Hippocampal formation (tissue), 2 donors: ENCODE data around the gene MTMR4.
"Not testable (repeated sequence)": the region's sequence is repeated elsewhere in the genome, so short reads cannot be mapped to it uniquely, and the experiment has no call there.

ENCODE experiments used
- DNase-seq, 2 donors: peaks; one replicate each; lab custom pipeline; 2025; lab: John Stamatoyannopoulos, UW

MTMR4 gene

DNA sequence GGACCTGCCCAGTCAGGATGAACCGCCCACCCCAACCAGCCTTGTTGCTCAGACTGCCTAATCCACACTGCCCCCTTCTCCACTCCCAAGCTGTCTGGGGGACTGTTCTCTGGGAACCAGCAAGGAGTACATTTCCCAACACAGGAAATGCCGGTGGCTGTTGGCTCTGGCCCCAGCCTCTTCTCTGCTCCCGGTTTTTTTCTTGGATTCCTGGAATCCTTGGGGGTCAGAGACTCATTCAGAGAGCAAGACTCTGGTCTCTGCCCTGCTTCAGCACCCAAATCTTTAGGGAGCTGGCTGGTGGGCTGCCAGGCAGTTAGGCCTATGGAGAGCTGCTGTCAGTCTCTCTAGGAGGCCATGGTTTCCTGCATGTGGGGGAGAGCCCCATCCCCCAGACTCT lies 10.8 kb upstream of the MTMR4 start:
- DNase-seq: no peak

DNA sequence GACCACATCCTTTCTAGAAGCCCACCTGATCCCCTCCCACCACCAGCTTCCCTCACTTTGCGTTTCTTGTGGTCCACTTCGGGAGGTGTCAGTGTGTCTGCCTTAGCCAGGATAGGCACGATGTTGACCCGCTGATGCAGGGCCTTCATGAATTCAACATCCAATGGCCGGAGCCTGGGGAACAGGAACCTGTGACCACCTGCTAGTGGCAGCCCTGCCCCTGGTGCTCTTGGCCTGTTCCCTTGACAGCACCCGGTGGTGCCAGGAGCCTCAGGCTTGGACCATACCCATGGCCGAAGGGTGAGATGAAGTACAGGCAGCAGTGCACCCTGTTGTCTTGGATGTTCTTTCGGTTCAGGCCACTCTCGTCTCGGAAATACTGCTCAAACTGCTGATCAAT lies 7.2 kb upstream of the MTMR4 start:
- DNase-seq: no peak

DNA sequence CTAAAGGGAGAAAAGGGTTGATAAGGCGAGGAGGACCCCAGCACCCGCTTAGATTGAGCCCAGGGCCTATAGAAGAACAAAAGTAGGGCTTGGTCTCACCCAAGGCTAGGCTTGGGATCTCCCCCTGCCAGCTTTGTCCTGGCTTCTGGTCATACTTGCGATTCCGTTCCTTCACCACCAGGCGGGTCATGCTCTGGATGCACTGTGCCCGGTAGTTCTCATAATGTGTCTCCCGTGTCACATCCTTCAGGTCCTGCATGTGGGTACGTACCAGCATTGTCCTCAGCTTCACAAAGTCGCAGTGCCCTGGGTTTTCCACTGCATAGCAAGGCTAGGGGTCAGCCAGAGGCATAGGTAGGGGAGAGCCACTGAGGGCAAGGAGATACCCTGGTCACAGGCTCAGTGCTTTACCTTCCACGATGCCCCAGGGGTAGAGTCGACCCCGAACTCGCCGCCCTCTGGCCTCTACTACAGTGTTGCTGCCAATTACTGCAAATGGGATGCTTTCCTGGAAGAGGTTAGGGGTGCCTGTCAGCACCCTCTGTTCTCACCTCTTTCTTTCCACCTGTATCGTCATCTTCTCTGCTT lies 6.5 kb upstream of the MTMR4 start:
- no peak for DNase-seq

DNA sequence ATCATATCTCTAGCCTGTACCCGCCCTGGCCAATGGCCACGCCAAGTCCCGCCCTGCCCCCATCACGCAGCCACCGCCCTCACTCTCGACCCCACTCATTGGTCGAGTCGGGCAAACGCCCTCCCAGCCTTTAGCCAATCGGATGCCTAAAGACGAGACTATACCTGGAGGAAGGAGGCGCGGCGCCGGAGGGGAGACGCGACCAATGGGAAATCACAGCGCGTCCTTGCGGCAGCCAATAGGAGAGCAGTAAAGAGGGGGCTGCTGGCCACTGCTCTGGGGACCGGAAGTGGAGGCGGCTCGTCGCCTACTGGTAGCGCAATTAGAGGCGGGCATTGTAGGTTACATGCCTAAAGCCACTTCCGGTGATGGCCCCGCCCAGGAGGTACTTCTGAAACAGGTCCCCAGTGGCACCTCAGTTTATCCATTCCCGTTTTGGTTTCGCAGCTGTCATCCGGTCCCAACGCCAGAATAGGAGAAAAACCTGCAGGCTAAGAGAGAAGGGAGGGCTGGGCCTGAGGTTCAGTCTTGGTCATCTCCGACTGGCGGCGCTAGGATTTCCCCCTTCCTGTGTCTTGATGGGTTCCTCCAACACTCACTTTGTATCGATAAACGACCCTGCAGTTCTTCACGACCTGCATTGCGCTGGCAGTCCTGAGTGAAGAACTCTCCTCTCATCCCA lies 3.6 kb upstream of the MTMR4 start:
- DNase-seq: peak; percentile 100

DNA sequence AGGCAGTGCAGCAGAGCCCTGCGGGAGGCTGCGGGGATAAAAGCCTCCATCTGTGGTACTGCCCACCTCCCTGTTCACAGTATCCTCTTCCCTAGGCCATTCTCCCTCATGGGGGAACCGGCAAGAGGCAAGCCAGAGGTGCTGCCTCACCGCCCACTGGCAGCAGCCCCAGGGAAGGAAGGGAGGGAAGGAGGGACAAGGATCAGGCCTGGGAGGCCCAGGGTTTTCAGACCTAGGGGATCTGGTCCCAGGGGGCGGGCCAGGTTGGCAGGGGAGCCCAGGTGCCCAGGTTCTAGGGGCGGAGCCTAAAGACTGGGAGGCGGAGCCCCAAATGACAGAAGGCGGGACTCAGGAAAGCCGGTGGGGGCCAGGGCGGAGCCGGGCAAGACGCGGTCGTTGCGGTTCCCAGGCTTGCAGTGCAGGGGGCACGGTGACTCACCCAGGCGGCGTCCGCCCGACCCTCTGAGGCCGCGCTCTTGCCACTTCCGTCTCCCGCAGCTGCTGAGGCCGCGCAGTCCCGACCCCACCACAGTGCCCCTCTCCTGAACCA lies 3.0 kb upstream of the MTMR4 start:
- no peak for DNase-seq

DNA sequence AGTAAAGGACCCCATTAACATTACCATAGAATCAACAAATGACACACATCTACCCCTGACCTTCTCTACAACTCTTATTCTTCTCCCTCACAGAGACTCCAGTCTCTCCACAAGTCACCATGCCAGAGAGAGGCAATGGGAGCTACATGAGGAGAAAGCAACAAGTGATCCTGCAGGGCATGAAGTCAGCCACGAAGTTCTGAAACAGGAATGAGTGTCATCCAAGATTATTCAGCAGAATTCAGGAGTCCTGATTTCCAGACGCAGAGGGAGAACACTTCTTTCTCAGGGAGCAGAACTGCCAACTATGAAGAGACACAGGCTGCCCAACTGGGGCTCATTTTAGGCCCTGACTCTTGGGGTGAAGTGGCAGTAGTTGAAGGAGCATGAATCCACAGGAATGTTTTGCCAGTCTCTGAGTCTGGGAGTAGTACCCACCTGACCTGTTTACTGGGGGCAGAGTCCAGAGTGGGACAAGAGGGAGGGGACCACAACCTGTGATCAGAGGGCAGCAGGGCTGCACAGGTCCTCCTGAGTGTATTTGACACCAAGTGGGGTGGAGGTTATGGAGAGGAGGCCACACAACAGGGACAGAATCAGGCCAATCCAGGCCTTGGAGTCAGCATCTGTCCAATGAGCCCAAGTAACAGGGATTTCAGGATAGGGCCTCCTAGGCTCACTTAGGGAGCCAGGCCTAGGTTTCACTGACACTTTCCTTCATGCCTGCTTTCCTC lies 2.4 kb upstream of the MTMR4 start:
- no peak for DNase-seq

DNA sequence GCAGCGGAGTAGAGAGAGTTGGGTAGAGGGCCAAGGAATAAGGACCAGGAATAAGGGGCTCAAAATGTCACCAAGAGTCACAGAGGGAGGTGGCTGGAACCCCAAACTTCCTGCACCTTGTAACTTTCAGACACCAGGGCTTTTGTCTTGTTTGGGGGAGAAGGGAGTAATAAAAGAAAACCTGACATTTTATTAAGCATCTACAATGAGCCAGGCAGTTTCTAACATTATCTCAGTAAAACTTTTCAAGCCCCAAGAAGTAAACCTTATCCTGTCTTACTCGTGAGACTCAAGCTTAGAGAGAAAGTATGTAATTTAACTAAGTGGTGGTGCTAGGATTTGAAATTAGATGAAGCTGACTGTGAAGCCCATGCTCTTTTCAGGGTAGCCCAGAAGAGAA lies 848 bp upstream of the MTMR4 start:
- DNase-seq: no peak

DNA sequence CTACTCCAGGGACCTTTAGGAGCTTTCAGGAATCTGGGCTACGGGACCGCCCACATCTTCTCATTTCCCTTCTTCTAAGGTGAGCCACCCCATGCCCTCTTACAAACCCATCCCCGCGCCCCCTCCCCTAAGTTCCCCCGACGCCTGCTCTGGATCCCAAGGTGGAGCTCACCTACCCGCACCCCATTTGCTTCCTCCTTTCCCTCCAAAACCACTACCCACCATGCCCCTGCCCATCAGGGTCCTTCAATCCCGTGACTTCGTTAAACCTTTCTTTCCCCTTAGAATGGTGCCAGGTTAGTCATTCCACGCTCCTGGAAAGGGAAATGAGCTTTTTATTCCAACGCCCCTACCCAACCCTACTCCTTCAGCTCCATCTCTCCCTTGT lies 326 bp upstream of the MTMR4 start:
- DNase-seq: no peak

DNA sequence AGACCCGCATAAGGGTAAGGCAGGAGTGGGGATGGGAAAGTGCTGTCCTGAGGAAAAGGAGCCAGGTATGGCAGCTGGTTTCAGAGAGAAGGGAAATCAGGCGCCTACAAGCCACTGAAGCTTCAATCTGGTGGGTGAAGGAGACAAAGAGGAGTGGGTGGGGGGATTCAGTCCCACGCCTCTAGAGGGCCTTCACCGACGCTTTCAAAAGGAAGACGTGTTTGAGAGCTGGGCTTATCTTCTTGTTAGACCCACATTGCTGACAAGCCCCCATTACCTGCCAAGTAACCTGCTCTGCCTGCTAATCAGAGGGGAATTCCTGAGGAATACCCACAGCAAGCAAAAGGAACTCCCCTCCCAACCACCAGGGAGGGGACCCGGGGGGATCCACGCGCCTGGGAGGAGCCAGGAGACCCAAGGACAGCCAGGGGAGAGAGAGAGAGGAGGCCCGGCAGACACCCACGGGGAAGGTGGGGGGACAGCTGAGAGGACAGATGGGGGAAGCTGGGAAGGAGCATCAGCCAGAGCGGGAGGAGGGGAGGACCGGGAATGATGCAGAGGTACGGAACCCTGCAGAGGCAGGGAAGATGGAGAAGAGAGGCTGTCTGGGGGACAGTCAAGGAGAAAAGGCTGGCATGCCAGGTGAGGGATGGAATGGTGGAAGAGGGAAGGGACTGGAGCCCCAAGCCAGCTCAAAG lies 1.0 kb downstream of the MTMR4 start:
- no peak for DNase-seq

DNA sequence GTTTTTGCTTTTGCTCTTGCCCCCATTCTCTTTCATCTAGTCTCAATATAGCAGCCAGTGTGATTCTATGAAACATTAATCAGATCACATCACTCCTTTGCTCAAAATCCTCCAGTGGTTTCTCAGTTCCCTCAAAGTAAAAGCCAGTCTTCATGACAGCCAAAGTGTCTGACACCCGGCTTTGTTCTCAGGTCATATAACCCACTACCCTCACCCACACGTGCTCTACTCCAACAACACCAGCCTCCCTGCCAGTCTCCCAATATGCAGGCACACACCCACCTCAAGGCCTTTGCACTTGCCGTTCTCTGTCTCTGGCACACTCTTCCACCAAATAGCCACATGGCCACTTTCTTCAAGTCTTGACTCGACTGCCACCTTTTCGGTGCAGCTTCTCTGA lies 4.4 kb downstream of the MTMR4 start:
- DNase-seq: no peak

DNA sequence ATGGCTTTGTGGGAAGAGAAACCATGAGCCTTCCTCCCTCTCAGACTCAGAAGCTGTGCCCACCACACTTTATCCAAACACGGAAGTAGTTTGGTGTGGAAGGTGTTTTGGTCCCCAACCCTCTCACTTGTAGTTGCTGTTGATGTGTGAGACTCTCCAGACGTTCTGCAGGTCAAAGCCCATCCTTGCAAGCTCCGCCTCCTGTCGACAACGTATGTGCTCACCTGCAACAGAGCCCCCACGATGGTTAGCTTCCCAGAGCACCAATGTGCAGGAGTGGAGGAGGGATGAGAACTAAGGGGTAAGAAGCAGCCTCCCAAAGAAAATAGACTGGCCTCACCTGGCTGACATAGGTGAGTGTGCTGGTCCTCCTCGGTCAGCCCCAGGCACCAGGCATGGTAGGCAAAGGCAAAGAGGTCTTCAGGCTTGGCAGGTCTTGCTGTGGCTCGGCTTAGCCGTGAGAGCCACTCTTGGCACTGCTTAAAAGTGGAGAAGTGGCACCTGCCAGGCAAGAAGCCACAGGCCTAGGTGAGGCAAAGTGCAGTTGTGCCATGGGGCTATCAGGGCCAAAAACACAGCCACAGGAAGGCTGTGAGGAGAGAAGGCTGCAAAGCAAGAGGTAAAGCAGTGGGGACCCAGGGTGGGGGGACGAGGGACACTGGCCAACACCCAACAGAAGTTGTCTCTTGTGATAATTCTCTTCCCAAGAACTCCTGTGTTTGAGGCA lies 5.9 kb downstream of the MTMR4 start:
- DNase-seq: no peak

DNA sequence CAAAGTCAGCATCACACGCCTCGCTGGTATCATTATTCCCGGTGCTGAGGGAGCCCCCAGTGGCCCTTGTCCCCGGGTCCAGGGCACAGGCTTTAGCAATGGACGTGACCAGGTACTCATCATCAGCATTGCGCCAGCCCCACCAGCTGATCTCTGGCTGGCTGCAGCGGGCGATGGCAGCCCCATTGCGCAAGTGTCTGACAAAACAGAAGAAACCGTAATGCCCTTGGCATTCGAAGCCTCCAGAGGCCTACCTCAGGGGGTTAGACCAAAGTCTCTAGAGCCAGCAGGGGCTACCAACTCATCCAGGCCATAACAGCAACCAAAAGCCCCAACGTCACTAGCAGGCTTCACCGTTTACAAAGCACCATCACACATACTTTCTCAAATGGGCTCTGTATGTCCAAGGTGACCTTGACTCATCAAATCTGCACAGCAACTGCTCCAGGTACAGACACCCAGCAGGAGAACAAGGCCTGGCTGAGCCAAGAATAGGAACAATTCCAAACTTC lies 7.3 kb downstream of the MTMR4 start:
- DNase-seq: no peak

DNA sequence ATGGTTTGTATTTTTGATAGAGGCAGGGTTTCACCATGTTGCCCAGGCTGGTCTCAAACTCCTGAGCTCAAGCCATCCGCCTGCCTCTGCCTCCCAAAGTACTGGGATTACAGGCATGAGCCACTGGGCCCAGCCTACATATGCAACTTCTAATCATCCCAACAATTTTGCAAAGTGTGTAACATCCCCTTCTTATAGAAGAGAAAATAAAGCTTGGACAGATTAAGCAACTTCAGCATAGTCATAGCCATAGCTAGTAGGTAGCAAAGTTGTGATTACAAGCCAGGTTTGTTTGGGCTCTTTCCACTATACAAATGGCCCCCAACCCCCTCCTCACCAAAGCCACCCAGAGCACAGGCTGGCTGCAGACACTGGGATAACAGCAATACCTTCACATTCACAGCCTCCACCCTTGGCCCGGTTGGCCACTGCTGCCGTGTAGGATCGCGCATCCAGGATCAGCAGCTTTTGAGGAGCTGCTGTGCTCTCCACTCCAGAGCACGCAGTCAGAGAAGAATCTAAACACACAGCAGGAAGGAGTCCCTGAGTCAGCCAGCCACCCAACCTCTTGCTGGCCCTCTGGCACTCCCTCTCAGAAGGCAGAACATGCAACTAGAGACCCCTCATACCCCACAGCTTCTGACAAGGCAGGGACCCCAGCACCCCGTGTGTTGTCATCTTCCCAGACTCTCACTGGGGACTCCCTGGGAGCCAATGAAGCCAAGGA lies 7.9 kb downstream of the MTMR4 start:
- DNase-seq: no peak

DNA sequence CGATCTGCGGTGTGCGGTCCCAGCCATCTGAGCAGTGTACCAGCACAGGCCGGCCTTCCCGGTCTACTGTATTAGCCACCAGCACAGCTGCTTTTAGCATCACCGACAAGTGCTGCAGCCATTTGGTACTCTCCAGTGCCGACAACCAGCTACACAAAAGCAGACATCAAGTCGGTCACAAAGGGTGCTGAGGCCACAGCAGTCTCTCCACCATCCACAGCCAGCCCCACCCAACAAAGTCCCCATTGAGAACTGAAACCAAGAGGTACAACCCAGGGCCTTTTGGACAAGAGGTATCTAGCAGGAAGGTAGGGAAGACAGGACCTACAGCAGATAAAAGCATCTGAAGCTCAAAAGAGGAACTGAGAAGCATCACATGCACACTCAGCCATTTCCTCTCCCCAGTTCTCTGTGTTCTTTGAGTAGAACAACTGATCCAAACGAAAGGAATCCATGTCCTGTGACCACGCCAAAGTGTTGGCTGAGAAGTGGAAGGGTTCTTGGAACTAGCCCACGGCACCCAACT lies 9.5 kb downstream of the MTMR4 start:
- DNase-seq: no peak

DNA sequence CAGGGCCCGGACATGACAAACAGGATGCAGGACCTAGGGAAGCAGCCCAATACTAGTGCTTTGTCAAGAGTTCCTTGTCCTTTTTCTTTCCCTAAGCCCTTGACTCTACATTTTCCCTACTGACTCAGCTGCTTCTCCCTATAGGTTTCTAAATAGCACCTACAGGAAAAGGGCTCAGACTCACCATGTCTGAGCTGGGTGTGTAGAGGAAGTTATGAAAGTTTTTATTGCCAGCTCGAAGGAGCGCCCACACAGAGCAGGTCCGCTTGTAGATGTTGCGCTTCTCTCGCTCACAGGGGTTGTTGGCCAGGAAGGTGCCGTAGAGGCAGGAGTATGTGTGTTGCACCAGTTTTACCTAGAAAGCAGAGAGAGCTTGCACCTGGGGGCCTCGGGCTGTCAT lies 10.6 kb downstream of the MTMR4 start:
- DNase-seq: no peak

DNA sequence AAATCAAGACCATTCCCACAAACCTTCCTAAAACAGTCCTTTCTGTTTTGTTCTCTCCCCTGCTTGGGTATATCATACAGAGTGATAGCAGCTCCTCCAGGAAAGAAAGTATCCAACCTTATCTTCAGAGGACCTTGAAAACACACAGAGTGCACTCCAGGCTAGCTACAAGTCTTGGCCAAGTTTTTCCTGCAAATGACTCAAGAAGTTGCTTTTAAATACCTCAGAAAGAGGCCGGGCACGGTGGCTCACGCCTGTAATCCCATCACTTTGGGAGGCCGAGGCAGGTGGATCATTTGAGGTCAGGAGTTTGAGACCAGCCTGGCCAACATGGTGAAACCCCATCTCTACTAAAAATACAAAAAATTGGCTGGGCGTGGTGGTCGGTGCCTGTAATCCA lies 11.3 kb downstream of the MTMR4 start:
- not testable (repeated sequence) for DNase-seq

DNA sequence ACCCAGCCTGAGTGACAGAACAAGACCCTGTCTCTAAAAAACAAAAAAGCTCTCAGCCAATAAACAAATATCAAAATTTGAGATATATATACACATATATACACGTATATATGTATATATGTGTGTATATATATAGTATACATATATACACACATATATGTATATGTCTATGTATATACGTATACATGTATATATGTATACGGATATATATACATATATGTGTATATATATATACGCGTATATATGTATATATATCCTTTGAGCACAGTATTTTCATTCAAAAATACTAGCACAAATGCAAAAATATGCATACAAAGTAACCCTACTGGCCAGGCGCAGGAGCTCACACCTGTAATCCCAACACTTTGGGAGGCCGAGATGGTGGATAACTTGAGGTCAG lies 13.0 kb downstream of the MTMR4 start:
- no peak for DNase-seq

DNA sequence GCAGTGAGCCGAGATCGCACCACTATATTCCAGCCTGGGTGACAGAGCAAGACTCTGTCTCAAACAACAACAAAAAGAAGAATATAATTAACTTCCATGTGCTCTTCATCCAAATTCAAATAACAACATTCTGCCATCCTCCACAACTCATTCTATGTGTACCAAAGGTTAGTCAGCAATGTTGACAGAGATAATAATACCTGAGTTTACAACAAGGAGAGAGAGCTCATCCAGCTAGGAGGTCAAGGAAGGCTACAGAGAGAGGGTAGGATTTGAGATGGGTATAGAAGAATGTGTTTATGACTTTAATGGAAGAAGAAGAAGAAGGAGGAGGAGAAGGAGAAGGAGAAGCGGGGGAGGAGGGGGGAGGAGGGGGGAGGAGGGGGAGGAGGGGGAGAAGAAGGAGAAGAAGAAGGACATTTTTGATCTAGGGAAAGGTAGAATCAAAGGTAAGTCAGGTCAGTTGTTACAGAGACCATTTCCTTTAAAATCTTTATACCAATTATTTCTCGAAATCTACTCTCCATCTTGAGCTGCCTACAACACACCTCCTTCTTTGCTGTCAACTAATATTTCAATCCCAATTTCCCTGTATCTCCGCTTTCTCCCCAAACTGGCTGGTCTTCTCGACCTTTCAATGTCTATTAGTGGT lies 16.1 kb downstream of the MTMR4 start:
- no peak for DNase-seq

DNA sequence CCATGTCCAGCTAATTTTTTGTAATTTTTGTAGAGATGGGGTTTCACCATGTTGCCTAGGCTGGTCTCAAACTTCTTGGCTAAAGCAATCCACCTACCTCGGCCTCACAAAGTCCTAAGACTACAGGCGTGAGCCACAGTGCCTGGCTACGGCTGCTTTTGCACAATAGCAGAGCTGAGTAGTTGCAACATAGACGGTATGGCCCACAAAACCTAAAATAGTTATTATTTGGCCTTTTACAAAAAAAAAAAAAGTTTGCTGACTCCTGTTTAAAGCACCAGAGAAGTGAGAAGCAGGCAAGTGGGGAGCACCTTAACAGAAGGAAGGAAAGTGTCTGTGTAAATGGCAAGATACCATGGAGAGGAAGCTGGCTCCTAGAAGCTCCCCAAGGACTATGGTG lies 20.9 kb downstream of the MTMR4 start:
- DNase-seq: no peak
